SK-N-SH (cell line): Measurements from ENCODE around the gene SHTN1. TPM values are rescaled to one million over a fixed set of nuclear protein-coding genes. Genes with fewer than 3 reads are reported as not detected.

ENCODE experiments used
- CTCF ChIA-PET: fragments of 300-600, 350-600 bp; formaldehyde crosslinking; extraction: SDS; loops from one replicate; lab custom pipeline; 2021; lab: Yijun Ruan, JAX
- POLR2A ChIA-PET: fragments of 350-600 bp; sonication (Branson Sonifier 250); formaldehyde crosslinking; extraction: SDS; loops from one replicate; lab custom pipeline; 2020; ENCODE audit warnings: antibody characterized with exemption, inconsistent platforms; lab: Yijun Ruan, JAX
- DNase-seq: peaks from one replicate; pipeline ENCODE4 v3.0.0; 2012
- H2AFZ ChIP-seq: fragments of 200-600 bp; sonication (generic); 2 replicates; pipeline ENCODE4 v1.8.1; 2016; ENCODE audit warnings: antibody characterized with exemption, mild to moderate bottlenecking, low read depth
- H3F3A ChIP-seq: fragments of 200-600 bp; sonication (generic); replicated peaks from 2 replicates; pipeline ENCODE3; 2016; ENCODE audit warnings: antibody characterized with exemption, mild to moderate bottlenecking; ENCODE audit not compliant: insufficient read depth
- H3K27ac ChIP-seq, 2 experiments: fragments of 200-500 bp in 1 of 2; fragments of 200-600 bp in 1 of 2; sonication (Bioruptor generic) in 1 of 2; sonication (generic), shearing (Covaris generic) in 1 of 2; 2 replicates each; pipeline versions ENCODE4 v1.5.1 to v1.6.1; 2014 to 2016; ENCODE audit warnings: low read depth in 2 of 2, inconsistent platforms in 1 of 2, low read length in 1 of 2, mild to moderate bottlenecking in 1 of 2, mixed read lengths in 1 of 2
- H3K27me3 ChIP-seq: fragments of 200-600 bp; sonication (generic), shearing (Covaris generic); 2 replicates; pipeline ENCODE4 v1.6.1; 2016; ENCODE audit warnings: mixed run types; ENCODE audit not compliant: insufficient read depth
- H3K36me3 ChIP-seq, 2 experiments: fragments of 200-500 bp in 1 of 2; fragments of 200-600 bp in 1 of 2; sonication (Bioruptor generic) in 1 of 2; sonication (generic) in 1 of 2; replicated peaks in 1 of 2; 2 replicates each; pipeline versions ENCODE3 to v1.5.1; 2014 to 2016; ENCODE audit warnings: low read length in 1 of 2, mild to moderate bottlenecking in 1 of 2; ENCODE audit not compliant: insufficient read depth in 2 of 2, control insufficient read depth in 1 of 2
- H3K4me1 ChIP-seq, 2 experiments: fragments of 200-500 bp in 1 of 2; fragments of 200-600 bp in 1 of 2; sonication (Bioruptor generic) in 1 of 2; sonication (generic), shearing (Covaris generic) in 1 of 2; 2 replicates each; pipeline versions ENCODE4 v1.5.1 to v1.6.1; 2014 to 2016; ENCODE audit warnings: low read depth in 1 of 2, low read length in 1 of 2, mixed run types in 1 of 2; ENCODE audit not compliant: insufficient read depth in 2 of 2, control insufficient read depth in 1 of 2
- H3K4me2 ChIP-seq: fragments of 200-600 bp; sonication (generic), shearing (Covaris generic); 2 replicates; pipeline ENCODE4 v1.6.1; 2017; ENCODE audit warnings: mixed run types
- H3K4me3 ChIP-seq, 2 experiments: fragments of 200-500 bp in 1 of 2; fragments of 200-600 bp in 1 of 2; sonication (Bioruptor generic) in 1 of 2; sonication (generic), shearing (Covaris generic) in 1 of 2; 2 replicates each; pipeline versions ENCODE4 v1.5.1 to v1.8.1; 2014 to 2016; ENCODE audit warnings: low read depth in 2 of 2, inconsistent platforms in 1 of 2, low read length in 1 of 2, mild to moderate bottlenecking in 1 of 2, mixed read lengths in 1 of 2, moderate library complexity in 1 of 2
- H3K79me2 ChIP-seq: fragments of 200-600 bp; sonication (generic); 2 replicates; pipeline ENCODE4 v1.8.1; 2017; ENCODE audit warnings: mild to moderate bottlenecking; ENCODE audit not compliant: insufficient read depth
- H3K9ac ChIP-seq: fragments of 200-600 bp; sonication (generic); 2 replicates; pipeline ENCODE4 v1.6.1; 2017; ENCODE audit warnings: mixed run types
- H3K9me2 ChIP-seq: fragments of 200-600 bp; sonication (generic); 2 replicates; pipeline ENCODE4 v1.6.1; 2017; ENCODE audit warnings: mixed run types
- H3K9me3 ChIP-seq: fragments of 200-600 bp; sonication (generic); 2 replicates; pipeline ENCODE4 v1.6.1; 2017; ENCODE audit warnings: mixed run types, mild to moderate bottlenecking, moderate library complexity
- H4K20me1 ChIP-seq: fragments of 200-600 bp; sonication (generic); 2 replicates; pipeline ENCODE4 v1.6.1; 2017; ENCODE audit warnings: mild to moderate bottlenecking, mixed run types; ENCODE audit not compliant: insufficient read depth
- CHD2 ChIP-seq: fragments of 150-350 bp; IDR thresholded peaks from 2 replicates; pipeline ENCODE4 v1.6.1; 2018; ENCODE audit warnings: low read length; ENCODE audit not compliant: partially characterized antibody
- ELF1 ChIP-seq: IDR thresholded peaks from 2 replicates; pipeline ENCODE4 v1.4.0; 2012
- EP300 ChIP-seq, 2 experiments: IDR thresholded peaks; 2 replicates each; pipeline versions ENCODE4 v1.4.0 to v1.6.1; 2012; ENCODE audit warnings: borderline replicate concordance in 1 of 2, low read depth in 1 of 2, low read length in 1 of 2
- EZH2phosphoT487 ChIP-seq: fragments of 200-600 bp; sonication (generic); IDR thresholded peaks from 2 replicates; pipeline ENCODE4 v1.6.1; 2017; ENCODE audit warnings: low read depth, mixed run types, mild to moderate bottlenecking, antibody characterized with exemption, moderate library complexity, borderline replicate concordance
- FOSL2 ChIP-seq: IDR thresholded peaks from 2 replicates; pipeline ENCODE4 v1.4.0; 2012; ENCODE audit warnings: low read depth, mild to moderate bottlenecking, moderate library complexity, borderline replicate concordance
- GABPA ChIP-seq: IDR thresholded peaks from 2 replicates; pipeline ENCODE4 v1.4.0; 2012; ENCODE audit warnings: low read depth, mild to moderate bottlenecking
- MXI1 ChIP-seq: IDR thresholded peaks from 2 replicates; pipeline ENCODE4 v1.6.1; 2012; ENCODE audit warnings: mild to moderate bottlenecking, low read depth, low read length, improper control_type of control experiment
- NRF1 ChIP-seq: IDR thresholded peaks from 2 replicates; pipeline ENCODE4 v1.6.1; 2012; ENCODE audit warnings: low read depth, mild to moderate bottlenecking, low read length
- POLR2AphosphoS5 ChIP-seq: IDR thresholded peaks from 2 replicates; pipeline ENCODE4 v1.6.1; 2012; ENCODE audit warnings: low read depth, low read length
- RAD21 ChIP-seq: IDR thresholded peaks from 2 replicates; pipeline ENCODE4 v1.6.1; 2012; ENCODE audit warnings: mild to moderate bottlenecking, low read length
- SIN3A ChIP-seq: IDR thresholded peaks from 2 replicates; pipeline ENCODE4 v1.6.1; 2012; ENCODE audit warnings: low read depth, mild to moderate bottlenecking, low read length, moderate library complexity, borderline replicate concordance
- SMC3 ChIP-seq: IDR thresholded peaks from 2 replicates; pipeline ENCODE4 v1.6.1; 2012; ENCODE audit warnings: low read depth, low read length, improper control_type of control experiment
- TAF1 ChIP-seq: IDR thresholded peaks from 2 replicates; pipeline ENCODE4 v1.6.1; 2012; ENCODE audit warnings: low read depth, mild to moderate bottlenecking, low read length, moderate library complexity, borderline replicate concordance
- TCF12 ChIP-seq: IDR thresholded peaks from 2 replicates; pipeline ENCODE4 v1.4.0; 2012
- TEAD4 ChIP-seq: IDR thresholded peaks from 2 replicates; pipeline ENCODE4 v1.4.0; 2012; ENCODE audit warnings: mild to moderate bottlenecking, borderline replicate concordance; ENCODE audit not compliant: insufficient read depth
- polyA plus RNA-seq, 3 experiments: library from polyadenylated mRNA; depleted of rRNA; stranded (reverse); fragments of >200 nt; gene quantifications; 2 replicates each; pipeline ENCODE4 v1.2.3, GENCODE V29; 2012
- TF ChIP-seq, protein P1 (sequence below): IDR thresholded peaks from 2 replicates; pipeline ENCODE4 v1.4.0; 2012; ENCODE audit warnings: low read depth
- TF ChIP-seq, protein P2 (sequence below): fragments of 150-350 bp; IDR thresholded peaks from 2 replicates; pipeline ENCODE4 v1.6.1; 2016; ENCODE audit warnings: mild to moderate bottlenecking, low read depth, low read length
- TF ChIP-seq, protein P3 (sequence below): IDR thresholded peaks from 2 replicates; pipeline ENCODE4; 2012
- TF ChIP-seq, protein P4 (sequence below): IDR thresholded peaks from 2 replicates; pipeline ENCODE4 v1.4.0; 2012; ENCODE audit warnings: low read depth, borderline replicate concordance
- TF ChIP-seq, protein P5 (sequence below): fragments of 150-350 bp; IDR thresholded peaks from 2 replicates; pipeline ENCODE4 v1.6.1; 2017; ENCODE audit warnings: antibody characterized with exemption, low read length, low read depth, borderline replicate concordance

The SHTN1 gene
- polyA plus RNA-seq, 1 of the 3 experiments (the other 2 are of a cell fraction): 5.2 TPM

DNA sequence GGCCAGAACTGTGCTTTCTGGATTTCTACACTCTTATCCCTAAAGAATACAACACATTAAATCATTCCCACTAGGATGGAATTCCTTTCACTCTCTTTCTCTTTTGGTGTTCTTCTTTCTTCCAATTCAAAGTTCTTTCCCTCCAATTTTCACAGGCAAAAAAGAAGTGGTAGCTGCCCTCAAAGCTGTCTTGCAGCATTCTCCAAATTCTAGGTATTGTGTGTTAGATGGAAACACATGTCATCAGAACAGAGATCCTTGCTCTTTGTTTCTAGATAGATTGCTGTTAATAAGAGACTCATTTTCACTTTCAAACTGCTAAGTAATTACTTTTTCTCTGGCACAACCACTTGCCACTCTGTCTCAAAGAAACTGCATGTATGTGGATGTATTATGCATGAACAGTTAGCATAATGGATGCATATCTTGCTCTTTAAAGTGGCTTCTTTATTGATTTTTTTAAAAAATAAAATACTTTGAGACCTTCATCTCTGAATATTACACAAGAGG is 31.0 kb downstream of the SHTN1 start:
- H3K4me3 ChIP-seq: no peak overlapping the region
- H3K4me1 ChIP-seq: peaks cover 2 to 20% of the 10 kb centered on the region in 2 experiments; a peak in 2 of 4 replicates
- peak overlapping the region in 1 of 2 experiments; percentile 72; a peak in 2 of 4 replicates for H3K27ac ChIP-seq
- TF ChIP-seq SIN3A: no peak
- TF ChIP-seq, protein P1, sequence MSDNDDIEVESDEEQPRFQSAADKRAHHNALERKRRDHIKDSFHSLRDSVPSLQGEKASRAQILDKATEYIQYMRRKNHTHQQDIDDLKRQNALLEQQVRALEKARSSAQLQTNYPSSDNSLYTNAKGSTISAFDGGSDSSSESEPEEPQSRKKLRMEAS: no peak
- TF ChIP-seq, protein P2, sequence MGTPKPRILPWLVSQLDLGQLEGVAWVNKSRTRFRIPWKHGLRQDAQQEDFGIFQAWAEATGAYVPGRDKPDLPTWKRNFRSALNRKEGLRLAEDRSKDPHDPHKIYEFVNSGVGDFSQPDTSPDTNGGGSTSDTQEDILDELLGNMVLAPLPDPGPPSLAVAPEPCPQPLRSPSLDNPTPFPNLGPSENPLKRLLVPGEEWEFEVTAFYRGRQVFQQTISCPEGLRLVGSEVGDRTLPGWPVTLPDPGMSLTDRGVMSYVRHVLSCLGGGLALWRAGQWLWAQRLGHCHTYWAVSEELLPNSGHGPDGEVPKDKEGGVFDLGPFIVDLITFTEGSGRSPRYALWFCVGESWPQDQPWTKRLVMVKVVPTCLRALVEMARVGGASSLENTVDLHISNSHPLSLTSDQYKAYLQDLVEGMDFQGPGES: no peak
- no peak for TF ChIP-seq TEAD4
- no peak for TF ChIP-seq RAD21
- no peak for TF ChIP-seq EZH2phosphoT487
- TF ChIP-seq TCF12: no peak
- no peak for TF ChIP-seq TAF1
- no peak for TF ChIP-seq MXI1
- TF ChIP-seq, protein P3, sequence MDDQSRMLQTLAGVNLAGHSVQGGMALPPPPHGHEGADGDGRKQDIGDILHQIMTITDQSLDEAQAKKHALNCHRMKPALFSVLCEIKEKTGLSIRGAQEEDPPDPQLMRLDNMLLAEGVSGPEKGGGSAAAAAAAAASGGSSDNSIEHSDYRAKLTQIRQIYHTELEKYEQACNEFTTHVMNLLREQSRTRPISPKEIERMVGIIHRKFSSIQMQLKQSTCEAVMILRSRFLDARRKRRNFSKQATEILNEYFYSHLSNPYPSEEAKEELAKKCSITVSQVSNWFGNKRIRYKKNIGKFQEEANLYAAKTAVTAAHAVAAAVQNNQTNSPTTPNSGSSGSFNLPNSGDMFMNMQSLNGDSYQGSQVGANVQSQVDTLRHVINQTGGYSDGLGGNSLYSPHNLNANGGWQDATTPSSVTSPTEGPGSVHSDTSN: no peak
- no peak for TF ChIP-seq NRF1
- no peak for TF ChIP-seq CHD2
- TF ChIP-seq GABPA: no peak
- TF ChIP-seq, protein P4, sequence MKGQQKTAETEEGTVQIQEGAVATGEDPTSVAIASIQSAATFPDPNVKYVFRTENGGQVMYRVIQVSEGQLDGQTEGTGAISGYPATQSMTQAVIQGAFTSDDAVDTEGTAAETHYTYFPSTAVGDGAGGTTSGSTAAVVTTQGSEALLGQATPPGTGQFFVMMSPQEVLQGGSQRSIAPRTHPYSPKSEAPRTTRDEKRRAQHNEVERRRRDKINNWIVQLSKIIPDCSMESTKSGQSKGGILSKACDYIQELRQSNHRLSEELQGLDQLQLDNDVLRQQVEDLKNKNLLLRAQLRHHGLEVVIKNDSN: no peak
- no peak for TF ChIP-seq POLR2AphosphoS5
- TF ChIP-seq, protein P5, sequence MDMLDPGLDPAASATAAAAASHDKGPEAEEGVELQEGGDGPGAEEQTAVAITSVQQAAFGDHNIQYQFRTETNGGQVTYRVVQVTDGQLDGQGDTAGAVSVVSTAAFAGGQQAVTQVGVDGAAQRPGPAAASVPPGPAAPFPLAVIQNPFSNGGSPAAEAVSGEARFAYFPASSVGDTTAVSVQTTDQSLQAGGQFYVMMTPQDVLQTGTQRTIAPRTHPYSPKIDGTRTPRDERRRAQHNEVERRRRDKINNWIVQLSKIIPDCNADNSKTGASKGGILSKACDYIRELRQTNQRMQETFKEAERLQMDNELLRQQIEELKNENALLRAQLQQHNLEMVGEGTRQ: no peak
- no peak for TF ChIP-seq FOSL2
- no peak for TF ChIP-seq ELF1
- TF ChIP-seq SMC3: no peak
- TF ChIP-seq EP300 (IDR thresholded peaks at IDR 0.05; ENCODE audit: borderline replicate concordance in 1 of 2, low read depth in 1 of 2, low read length in 1 of 2): no peak
- TF ChIP-seq, all 33 proteins: peak for 0
- no peak for DNase-seq
- Histone ChIP-seq H3K9me3 (no peaks in the 10 kb centered on the region), H3K4me2 (peak overlapping the region; percentile 42; the same call in 1 of the 2 replicates), H3K79me2 (no peaks in the 10 kb centered on the region), H3K9me2 (no peaks in the 10 kb centered on the region), H4K20me1 (no peaks in the 10 kb centered on the region), H3F3A (peaks cover 21% of the 10 kb centered on the region), H2AFZ (no peak overlapping the region), H3K9ac (no peak overlapping the region; the same call in 1 of the 2 replicates), H3K27me3 (no peaks in the 10 kb centered on the region), H3K36me3 (peaks cover 4 to 8% of the 10 kb centered on the region in 2 experiments)
- POLR2A ChIA-PET: no interaction called here
- CTCF ChIA-PET: interaction anchor here (1.1 kb wide), 1 partner anchor 12 kb away, joined by 3 read pairs; no protein-coding TSS in a partner anchor
